HG02678 (cell line): ENCODE results near the gene TP73.
"Not testable (repeated sequence)": the region's sequence is repeated elsewhere in the genome, so short reads cannot be mapped to it uniquely, and the experiment has no call there.

Experiments
- ATAC-seq: cut with Tn5 transposase; IDR thresholded peaks from one replicate; pipeline ENCODE4 v1.9.1; 2021; ENCODE audit warnings: mild to moderate bottlenecking, moderate library complexity; ENCODE audit not compliant: unreplicated experiment

TP73 gene

GRCh38 chr1:3740042-3740441 lies 87.7 kb downstream of the TP73 start:
- ATAC-seq, result no peak

GRCh38 chr1:3740752-3741151 lies 88.4 kb downstream of the TP73 start:
- ATAC-seq, result no peak

DNA sequence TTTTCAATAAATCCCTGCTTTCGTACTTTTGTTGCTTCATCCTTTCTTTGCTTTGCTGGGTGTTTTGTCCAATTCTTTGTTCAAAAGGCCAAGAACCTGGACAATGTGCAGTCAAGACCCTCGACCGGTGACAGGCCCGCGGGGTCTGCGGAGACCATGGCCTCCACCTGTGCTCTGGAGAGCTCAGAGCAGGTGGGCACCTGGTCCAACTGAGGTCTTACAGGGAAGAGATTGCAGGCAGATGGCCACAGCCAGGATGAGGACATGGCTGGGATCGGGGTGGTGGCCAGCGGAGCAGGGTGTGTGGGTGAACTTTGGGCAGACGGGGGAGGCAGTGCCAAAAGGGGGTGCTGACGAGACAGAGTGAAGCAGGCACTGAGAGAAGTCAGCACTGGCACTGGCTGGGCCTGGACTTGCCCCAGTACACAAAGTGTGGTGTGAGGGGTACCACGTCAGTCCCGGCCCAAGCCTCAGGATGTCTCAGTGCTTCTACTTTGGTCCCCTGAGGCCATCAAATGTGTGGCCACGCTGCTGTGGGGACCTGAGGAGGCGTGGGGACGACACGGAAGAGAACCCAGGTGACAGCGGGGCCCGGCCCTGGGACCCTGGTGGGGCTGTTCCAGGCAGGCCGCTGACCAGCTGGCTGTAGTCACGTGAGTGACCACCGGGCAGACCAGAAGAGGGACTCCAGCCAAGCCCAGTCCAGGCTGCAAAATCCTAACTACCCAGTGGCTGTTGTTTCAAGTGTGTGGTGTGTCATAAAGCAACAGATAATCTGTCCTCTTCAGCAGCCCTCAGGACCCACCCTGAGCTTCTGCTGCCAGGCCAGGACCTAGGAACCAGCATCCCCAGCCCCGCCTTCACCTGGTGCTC lies 89.5 kb downstream of the TP73 start:
- no peak for ATAC-seq

DNA sequence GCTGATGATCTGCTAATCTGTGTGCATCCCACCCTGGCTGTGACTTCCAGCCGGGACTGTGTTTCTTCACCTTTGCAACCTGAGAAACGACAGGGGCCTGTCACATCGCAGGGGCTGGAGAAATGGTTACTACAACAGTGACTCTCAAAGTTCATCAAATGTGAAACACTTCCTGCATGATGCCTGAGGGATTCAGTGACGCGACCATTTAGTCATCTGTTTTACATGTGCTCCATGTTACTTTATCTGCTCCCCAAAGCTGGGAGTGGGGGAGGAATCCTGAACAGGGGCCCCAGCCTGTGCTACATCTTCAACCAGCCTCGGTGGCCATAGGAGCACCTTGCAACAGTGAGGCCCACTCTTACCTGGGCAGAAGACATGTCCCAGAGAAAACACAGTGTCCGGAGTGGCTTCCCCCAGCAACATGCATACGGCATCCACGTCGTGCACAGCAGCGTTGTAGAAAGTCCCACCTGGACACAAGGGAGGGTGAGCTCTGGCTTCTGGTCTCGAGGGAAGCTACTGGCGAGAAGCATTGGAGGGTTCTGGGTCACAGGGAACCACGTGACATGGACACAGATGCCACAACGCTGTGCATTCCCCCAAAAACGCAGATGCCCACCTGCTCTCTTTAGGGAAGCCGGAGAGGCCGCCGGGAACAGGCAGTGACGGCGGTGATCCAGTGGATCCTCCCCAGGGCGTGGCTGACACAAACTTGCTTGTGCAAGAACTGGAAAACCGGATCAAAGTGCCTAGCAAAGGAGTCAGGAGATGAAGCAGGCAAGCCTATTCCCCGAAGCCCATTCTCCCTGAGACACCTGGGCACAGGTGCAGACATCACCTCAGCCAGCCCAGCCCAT lies 90.4 kb downstream of the TP73 start:
- no peak for ATAC-seq

DNA sequence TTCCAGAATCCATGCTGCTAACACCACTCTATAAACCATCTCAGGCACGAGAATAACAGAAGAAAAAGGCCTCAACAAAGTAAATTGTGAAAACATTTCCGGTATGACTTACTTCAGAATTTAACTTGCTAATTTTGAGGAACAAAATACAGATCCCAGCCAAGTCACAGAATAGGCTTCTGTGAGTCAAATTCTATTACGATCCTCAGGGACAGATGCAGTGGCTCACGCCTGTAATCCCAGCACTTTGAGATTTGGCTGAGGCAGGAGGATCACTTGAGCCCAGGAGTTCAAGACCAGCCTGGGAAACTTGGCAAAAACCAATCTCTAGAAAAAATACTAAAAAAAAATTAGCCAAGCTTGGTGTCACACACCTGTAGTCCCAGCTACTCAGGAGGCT lies 91.1 kb downstream of the TP73 start:
- ATAC-seq, result no peak

DNA sequence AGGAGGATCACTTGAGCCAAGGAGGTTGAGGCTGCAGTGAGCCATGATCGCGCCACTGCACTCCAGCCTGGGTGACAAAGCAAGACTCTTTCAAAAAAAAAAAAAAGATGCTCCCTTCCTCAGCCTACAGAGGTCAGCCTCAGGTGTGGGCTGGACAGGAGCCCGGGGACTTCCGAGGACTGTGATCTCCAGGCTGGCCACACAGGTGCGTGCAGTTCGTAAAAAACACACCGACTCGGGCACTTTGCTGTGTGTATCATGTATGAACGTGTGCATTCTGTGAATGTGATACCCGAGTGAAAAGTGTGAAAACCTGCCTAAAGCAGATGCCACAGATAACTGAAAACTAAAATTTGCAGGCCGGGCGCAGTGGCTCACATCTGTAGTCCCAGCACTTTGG lies 91.5 kb downstream of the TP73 start:
- no peak for ATAC-seq

DNA sequence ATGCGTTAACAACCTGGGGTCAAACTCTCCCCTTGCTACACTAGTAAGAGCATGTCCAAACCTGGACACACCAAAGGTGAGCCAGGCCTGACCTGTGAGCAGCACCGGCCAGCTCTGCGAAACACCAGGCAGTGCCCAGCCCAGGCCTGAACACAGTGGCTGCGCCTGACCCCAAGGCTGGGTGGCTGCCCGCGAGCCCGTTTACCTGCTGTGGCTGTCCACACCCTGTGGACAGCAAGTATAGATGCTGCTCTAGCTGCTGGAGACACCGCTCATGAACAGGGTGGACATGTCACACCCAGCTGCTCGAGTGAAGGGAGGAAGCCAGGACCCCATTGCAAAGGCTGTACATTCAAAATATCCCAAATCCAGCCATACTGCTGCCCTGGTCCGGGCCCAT lies 92.3 kb downstream of the TP73 start:
- no peak for ATAC-seq

- no peak for ATAC-seq
Measured at GRCh38 chr1:3745071-3745470, 92.8 kb downstream of the TP73 start.

DNA sequence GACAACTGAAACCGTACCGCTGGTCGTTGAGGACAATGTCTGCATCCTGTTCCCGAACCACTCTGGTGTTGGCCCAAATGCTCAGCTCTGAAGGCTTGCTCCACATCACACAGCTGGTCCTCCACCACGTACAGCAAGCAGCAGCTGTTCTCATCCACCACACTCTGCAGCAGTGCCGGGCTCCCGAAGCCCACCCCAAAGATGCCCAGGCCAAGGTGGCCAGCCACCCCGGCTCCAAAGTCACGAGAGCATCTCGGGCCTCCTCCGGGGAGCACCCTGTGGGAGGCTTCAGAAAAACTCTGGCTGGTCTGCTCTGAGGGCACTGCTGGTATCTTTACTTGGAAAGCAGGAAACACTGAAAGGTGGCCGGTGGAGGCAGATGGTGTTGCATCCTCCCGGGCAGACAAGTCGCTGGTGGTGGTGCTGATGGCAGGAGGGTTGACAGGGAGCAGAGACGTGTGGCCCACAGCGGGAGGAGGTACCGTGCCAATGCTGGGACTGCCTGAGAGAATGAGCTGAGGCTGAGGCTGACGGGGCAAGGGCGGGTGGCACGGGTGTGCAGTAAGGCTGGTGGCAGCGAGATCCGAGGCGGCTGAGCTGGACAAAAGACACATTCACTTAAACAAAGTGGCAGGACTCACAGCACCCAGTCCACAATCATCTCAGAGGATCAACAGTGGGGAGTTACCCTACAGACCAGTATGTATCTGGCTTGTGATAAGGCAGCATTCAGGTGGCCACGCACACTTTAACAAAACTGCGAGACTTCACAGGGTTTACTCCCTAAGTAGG lies 93.5 kb downstream of the TP73 start:
- ATAC-seq, result no peak

GRCh38 chr1:3746389-3746829 lies 94.1 kb downstream of the TP73 start:
- no peak for ATAC-seq

- peak; percentile 92 for ATAC-seq
Measured at GRCh38 chr1:3746830-3747521, 94.7 kb downstream of the TP73 start.

DNA sequence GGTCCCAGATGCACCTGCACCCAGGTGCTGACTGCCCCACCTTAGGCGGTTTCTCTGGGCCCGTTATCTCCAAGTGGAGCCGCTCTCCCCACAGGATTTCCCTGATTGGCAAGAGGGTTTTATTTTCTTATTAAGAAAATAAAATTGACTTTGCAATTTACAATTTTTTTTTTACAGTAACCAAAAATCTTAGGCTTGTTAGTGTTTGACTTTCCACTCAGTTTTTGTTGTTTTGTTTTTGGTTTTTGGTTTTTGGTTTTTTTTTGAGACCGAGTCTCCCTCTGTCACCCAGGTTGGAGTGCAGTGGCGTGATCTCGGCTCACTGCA lies 95.2 kb downstream of the TP73 start:
- ATAC-seq, result no peak

DNA sequence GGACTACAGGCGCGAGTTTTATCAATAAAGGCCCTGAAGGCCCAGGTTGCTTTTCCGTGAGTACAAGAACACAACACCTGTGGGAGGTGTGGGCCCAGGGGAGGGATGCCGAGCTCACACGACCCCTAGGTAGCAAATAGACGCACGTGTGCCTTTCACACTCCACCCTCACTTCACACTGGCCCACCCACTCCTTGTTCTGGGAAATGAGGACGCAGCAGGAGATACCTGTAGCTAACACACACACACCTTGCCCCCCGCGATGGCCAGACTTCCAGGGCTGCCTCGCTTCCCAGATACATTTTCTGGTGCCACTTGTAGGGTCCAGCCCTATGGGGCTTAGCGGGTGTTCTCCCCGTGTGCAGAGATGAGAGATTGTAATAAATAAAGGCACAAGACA lies 95.6 kb downstream of the TP73 start:
- no peak for ATAC-seq

- not testable (repeated sequence) for ATAC-seq
Measured at GRCh38 chr1:3748316-3748900, 96.1 kb downstream of the TP73 start.

DNA sequence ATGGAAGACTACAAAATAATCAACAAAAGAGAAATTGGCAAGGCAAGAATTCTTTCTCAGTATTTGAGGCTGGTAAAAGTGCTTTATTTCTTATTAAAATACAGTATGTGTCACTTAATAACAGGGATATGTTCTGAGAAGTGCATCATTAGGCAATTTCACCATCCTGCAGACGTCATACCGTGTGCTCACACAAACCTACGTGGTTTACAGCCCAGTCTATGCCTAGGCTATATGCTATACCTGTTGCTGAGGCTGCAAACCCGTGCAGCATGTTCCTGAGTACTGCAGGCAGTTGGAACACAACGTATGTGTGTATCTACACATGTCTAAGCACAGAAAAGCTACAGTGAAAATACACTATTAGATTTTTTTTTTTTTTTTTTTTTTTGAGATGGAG lies 97.2 kb downstream of the TP73 start:
- ATAC-seq, result no peak

GRCh38 chr1:3750741-3751140 lies 98.4 kb downstream of the TP73 start:
- ATAC-seq, result no peak

DNA sequence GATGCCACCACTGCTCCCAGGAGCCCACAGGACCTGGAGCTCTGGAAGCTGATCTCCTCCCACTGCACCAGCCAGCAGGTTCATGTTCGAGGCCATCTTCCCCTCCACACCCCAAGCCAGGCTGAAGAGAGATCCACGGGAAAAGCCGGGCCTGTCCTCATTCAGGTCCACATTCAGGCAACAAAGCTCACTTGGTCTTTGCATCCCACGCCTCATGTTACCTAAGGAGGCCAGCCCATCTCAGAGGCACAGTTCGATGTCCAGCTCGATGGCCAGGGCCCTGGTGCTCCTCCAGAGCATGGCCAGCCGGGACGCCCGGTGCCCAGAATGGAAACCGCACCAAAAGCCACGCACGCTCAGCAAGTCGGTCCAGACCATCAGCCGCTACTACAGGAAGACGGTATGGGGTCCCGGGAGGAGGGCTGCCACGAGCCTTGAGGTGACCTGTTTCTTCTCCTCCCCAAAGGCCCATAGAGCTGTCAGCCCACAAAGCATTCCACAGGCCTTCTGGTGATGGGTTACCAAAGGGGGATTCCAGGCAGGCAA lies 100.2 kb downstream of the TP73 start, which contains the start of gene CCDC27:
CCDC27 (plus strand) TSS at position 51 of the 546 bp plus-strand sequence; CDS start at position 83, 32 bp downstream.
- no peak for ATAC-seq

DNA sequence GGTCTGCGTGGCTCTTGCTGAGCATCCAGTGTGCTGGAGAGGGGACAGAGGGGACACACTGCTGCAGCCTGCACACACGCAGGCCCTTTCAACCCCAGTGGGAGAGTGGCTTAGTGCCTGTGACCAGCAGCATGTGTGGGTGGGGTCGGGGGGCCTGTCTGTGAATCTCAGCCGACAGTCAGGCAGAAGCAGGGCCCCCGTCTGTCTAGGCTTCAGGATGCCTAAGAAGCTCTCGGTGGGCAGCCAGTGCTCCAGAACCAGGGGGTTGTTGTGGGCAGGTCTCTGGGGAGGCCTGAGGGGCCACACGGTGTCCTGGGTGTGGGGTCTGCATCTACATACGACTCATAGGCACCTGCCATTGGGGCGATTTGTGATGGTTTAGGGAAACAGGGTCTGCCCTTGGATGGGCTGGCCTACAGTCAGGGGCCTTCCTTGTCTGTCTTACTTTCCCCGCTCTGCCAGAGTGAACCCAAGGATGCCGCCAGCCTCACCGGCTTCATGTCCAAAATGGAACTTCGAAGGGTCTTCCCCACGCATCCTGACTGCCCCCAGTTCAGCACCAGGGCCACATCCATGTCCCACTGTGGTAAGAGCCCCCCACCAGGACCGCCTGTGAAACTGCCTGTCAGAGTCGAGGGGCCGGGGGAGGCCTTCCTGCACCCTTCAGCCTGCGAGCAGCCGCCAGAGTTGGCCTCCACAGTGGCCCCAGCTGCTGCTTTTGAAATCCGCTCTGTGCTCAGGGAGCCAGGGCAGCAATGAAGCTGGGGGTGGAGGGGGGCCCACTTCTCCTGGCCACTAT lies 101.5 kb downstream of the TP73 start:
- ATAC-seq, result no peak

DNA sequence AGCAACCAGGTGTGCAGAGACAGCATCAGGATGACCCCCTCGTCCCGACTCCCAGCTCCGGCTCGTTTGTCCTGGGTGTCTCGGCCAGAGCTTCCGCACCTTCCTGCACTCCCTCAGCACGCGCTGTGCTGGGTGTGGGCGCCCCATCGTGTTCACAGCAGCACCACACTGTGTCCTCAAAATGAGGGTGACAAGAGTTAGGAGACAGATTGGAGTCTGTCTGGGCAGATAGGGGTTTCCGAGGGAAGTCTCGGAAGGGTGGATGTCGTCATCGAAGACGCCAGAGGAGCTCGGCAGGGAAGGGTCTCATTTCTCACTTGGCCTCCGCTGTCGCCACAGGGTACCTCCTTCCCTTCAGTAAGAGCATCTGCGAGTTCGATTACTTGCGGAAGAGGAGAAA lies 104.1 kb downstream of the TP73 start:
- ATAC-seq, result no peak
